ENCODE measurements around the gene LTBP1. TPM values are rescaled to one million over a fixed set of nuclear protein-coding genes. Genes with fewer than 3 reads are reported as not detected.

Gene LTBP1
- total RNA-seq, 2 experiments from 2014 or later, result 0.06 TPM; not detected in 1

GRCh38 chr2:32940316-32940997 lies 6.3 kb upstream of the LTBP1 start:
- ATAC-seq (ENCODE audit: poor library complexity) (no peak), DNase-seq (no peak)
- no peaks in the 10 kb centered on the region for H3K36me3 ChIP-seq (ENCODE audit: insufficient read depth, low read length)
- POLR2A ChIA-PET, result no interaction called here
- H3K36me3 Mint-ChIP-seq (ENCODE audit: low read depth), result no peaks in the 10 kb centered on the region
- H3K4me1 ChIP-seq (ENCODE audit: insufficient read depth, low read length), result no peaks in the 10 kb centered on the region
- intact Hi-C loops (cut with DNase I, micrococcal nuclease), result no loop called here
- peaks cover 0 to 6% of the 10 kb centered on the region in 2 experiments for H3K27me3 ChIP-seq (ENCODE audit: control insufficient read depth in 1 of 2, insufficient read depth in 2 of 2, low read length in 2 of 2)
- H3K4me1 Mint-ChIP-seq (ENCODE audit: low read depth), result no peaks in the 10 kb centered on the region
- peaks cover 21% of the 10 kb centered on the region for H3K27me3 Mint-ChIP-seq
- H3K4me3 ChIP-seq (ENCODE audit: low read length), result no peak overlapping the region
- no peak for TF ChIP-seq CTCF (IDR thresholded peaks at IDR 0.05)
- no peak overlapping the region for H3K4me3 Mint-ChIP-seq
- CTCF ChIA-PET, result no interaction called here
- no peaks in the 10 kb centered on the region for H3K9me3 Mint-ChIP-seq
- no peaks in the 10 kb centered on the region for H3K9me3 ChIP-seq (ENCODE audit: control insufficient read depth in 1 of 2, insufficient read depth in 1 of 2, low read length in 2 of 2)
- H3K27ac ChIP-seq (ENCODE audit: low read depth in 1 of 2, low read length in 2 of 2), result no peak overlapping the region
- no peak overlapping the region for H3K27ac Mint-ChIP-seq

GRCh38 chr2:32941944-32942690 lies 4.6 kb upstream of the LTBP1 start:
- no peak overlapping the region for H3K27ac ChIP-seq (ENCODE audit: low read depth in 1 of 2, low read length in 2 of 2)
- ChIA-PET CTCF (no interaction called here), POLR2A (no interaction called here)
- ATAC-seq (ENCODE audit: poor library complexity) (no peak), DNase-seq (no peak)
- intact Hi-C loops (cut with DNase I, micrococcal nuclease), result no loop called here
- Mint-ChIP-seq H3K4me1 (ENCODE audit: low read depth) (no peaks in the 10 kb centered on the region), H3K9me3 (no peaks in the 10 kb centered on the region), H3K27me3 (peaks cover 27% of the 10 kb centered on the region), H3K36me3 (ENCODE audit: low read depth) (no peaks in the 10 kb centered on the region), H3K27ac (no peak overlapping the region), H3K4me3 (no peak overlapping the region)
- no peak for TF ChIP-seq CTCF (IDR thresholded peaks at IDR 0.05)
- H3K27me3 ChIP-seq (ENCODE audit: control insufficient read depth in 1 of 2, insufficient read depth in 2 of 2, low read length in 2 of 2), result peaks cover 0 to 8% of the 10 kb centered on the region in 2 experiments
- peaks cover 5% of the 10 kb centered on the region for H3K4me1 ChIP-seq (ENCODE audit: insufficient read depth, low read length)
- no peaks in the 10 kb centered on the region for H3K36me3 ChIP-seq (ENCODE audit: insufficient read depth, low read length)
- no peak overlapping the region for H3K4me3 ChIP-seq (ENCODE audit: low read length)
- peaks cover 0 to 7% of the 10 kb centered on the region in 2 experiments for H3K9me3 ChIP-seq (ENCODE audit: control insufficient read depth in 1 of 2, insufficient read depth in 1 of 2, low read length in 2 of 2)

GRCh38 chr2:32942793-32943485 lies 3.8 kb upstream of the LTBP1 start:
- Mint-ChIP-seq H3K27me3 (peaks cover 23% of the 10 kb centered on the region), H3K4me1 (ENCODE audit: low read depth) (no peaks in the 10 kb centered on the region), H3K4me3 (no peak overlapping the region), H3K9me3 (no peaks in the 10 kb centered on the region), H3K36me3 (ENCODE audit: low read depth) (no peaks in the 10 kb centered on the region), H3K27ac (no peak overlapping the region)
- no peaks in the 10 kb centered on the region for H3K36me3 ChIP-seq (ENCODE audit: insufficient read depth, low read length)
- H3K4me3 ChIP-seq (ENCODE audit: low read length), result no peak overlapping the region
- ATAC-seq (ENCODE audit: poor library complexity) (no peak), DNase-seq (no peak)
- H3K4me1 ChIP-seq (ENCODE audit: insufficient read depth, low read length), result peaks cover 5% of the 10 kb centered on the region
- peaks cover 0 to 7% of the 10 kb centered on the region in 2 experiments for H3K9me3 ChIP-seq (ENCODE audit: control insufficient read depth in 1 of 2, insufficient read depth in 1 of 2, low read length in 2 of 2)
- no peak overlapping the region for H3K27ac ChIP-seq (ENCODE audit: low read depth in 1 of 2, low read length in 2 of 2)
- intact Hi-C loops (cut with DNase I, micrococcal nuclease), result no loop called here
- ChIA-PET POLR2A (no interaction called here), CTCF (no interaction called here)
- peaks cover 2 to 11% of the 10 kb centered on the region in 2 experiments for H3K27me3 ChIP-seq (ENCODE audit: control insufficient read depth in 1 of 2, insufficient read depth in 2 of 2, low read length in 2 of 2)
- TF ChIP-seq CTCF (IDR thresholded peaks at IDR 0.05), result no peak
